ENCODE results near the gene DDX5. TPM values are rescaled to one million over a fixed set of nuclear protein-coding genes. Genes with fewer than 3 reads are reported as not detected.

Gene DDX5
- total and polyA plus RNA-seq, 2 donors (not counting 3 experiments of a cell fraction or from before 2014, with no cell fraction given): 1,027 to 2,040 TPM

GRCh38 chr17:64544742-64545141 lies 38.7 kb upstream of the DDX5 start:
- intact Hi-C loops (cut with micrococcal nuclease): no loop called here
- Histone ChIP-seq H4K20me1 (replicated peaks; ENCODE audit: control insufficient read depth, extremely low read depth, insufficient read depth, low read length) (no peaks in the 10 kb centered on the region), H3K79me2 (ENCODE audit: control insufficient read depth, insufficient read depth, low read length) (peaks cover 12% of the 10 kb centered on the region), H3K27ac (ENCODE audit: insufficient read depth, low read depth, low read length) (no peak overlapping the region), H3K4me1 (ENCODE audit: control insufficient read depth, extremely low read depth, insufficient read depth, low read length) (no peaks in the 10 kb centered on the region), H3K27me3 (ENCODE audit: control insufficient read depth in 2 of 2, insufficient read depth in 2 of 2, low read length in 2 of 2) (no peaks in the 10 kb centered on the region), H3K4me3 (replicated peaks in 1 of 3; ENCODE audit: insufficient read depth in 1 of 3, low read depth in 1 of 3, low read length in 3 of 3) (no peak overlapping the region), H3K9ac (replicated peaks; ENCODE audit: extremely low read depth, insufficient read depth, low read length) (no peak overlapping the region), H2AFZ (ENCODE audit: low read depth, low read length) (no peak overlapping the region), H3K9me1 (replicated peaks; ENCODE audit: control insufficient read depth, extremely low read depth, insufficient read depth, low read length) (no peaks in the 10 kb centered on the region), H3K4me2 (ENCODE audit: insufficient read depth, low read length) (no peak overlapping the region), H3K36me3 (ENCODE audit: control insufficient read depth in 2 of 2, extremely low read depth in 1 of 2, insufficient read depth in 2 of 2, low read length in 2 of 2) (peaks cover 28 to 38% of the 10 kb centered on the region in 2 experiments), H3K9me3 (replicated peaks; ENCODE audit: control insufficient read depth, insufficient read depth, low read length) (no peaks in the 10 kb centered on the region)
- ChIA-PET CTCF (interaction anchor here (0.7 to 0.8 kb wide), 2 partner anchors 9 to 10 kb away, joined by 3 read pairs; no protein-coding TSS in a partner anchor), POLR2A (no interaction called here)
- dilution Hi-C loops (cut with MboI; ENCODE audit: extremely low pct_ligation_motif_present, low sequenced_read_pairs): no loop called here
- BruUV-seq (replicated peaks): no TSS peak
- FAIRE-seq (no peak), DNase-seq (ENCODE audit: low read depth, low spot score) (no peak)
- no peak for TF ChIP-seq POLR2A (IDR thresholded peaks at IDR 0.05; ENCODE audit: low read depth, low read length)
- no peak for TF ChIP-seq FOS (IDR thresholded peaks at IDR 0.05; ENCODE audit: borderline replicate concordance, insufficient read depth, low read length)
- no peak for TF ChIP-seq EZH2 (IDR thresholded peaks at IDR 0.05; ENCODE audit: borderline replicate concordance, low read depth, low read length, severe bottlenecking)
- no peak for TF ChIP-seq MAX (IDR thresholded peaks at IDR 0.05; ENCODE audit: insufficient read depth, insufficient read length)

GRCh38 chr17:64540118-64540776 lies 34.2 kb upstream of the DDX5 start:
- Histone ChIP-seq H4K20me1 (replicated peaks; ENCODE audit: control insufficient read depth, extremely low read depth, insufficient read depth, low read length) (no peaks in the 10 kb centered on the region), H2AFZ (ENCODE audit: low read depth, low read length) (no peak overlapping the region), H3K4me3 (replicated peaks in 1 of 3; ENCODE audit: insufficient read depth in 1 of 3, low read depth in 1 of 3, low read length in 3 of 3) (no peak overlapping the region), H3K36me3 (ENCODE audit: control insufficient read depth in 2 of 2, extremely low read depth in 1 of 2, insufficient read depth in 2 of 2, low read length in 2 of 2) (peaks cover 20 to 36% of the 10 kb centered on the region in 2 experiments), H3K27me3 (ENCODE audit: control insufficient read depth in 2 of 2, insufficient read depth in 2 of 2, low read length in 2 of 2) (no peaks in the 10 kb centered on the region), H3K9me1 (replicated peaks; ENCODE audit: control insufficient read depth, extremely low read depth, insufficient read depth, low read length) (no peaks in the 10 kb centered on the region), H3K4me2 (ENCODE audit: insufficient read depth, low read length) (no peak overlapping the region), H3K27ac (ENCODE audit: insufficient read depth, low read depth, low read length) (no peak overlapping the region), H3K9ac (replicated peaks; ENCODE audit: extremely low read depth, insufficient read depth, low read length) (no peak overlapping the region), H3K9me3 (replicated peaks; ENCODE audit: control insufficient read depth, insufficient read depth, low read length) (no peaks in the 10 kb centered on the region), H3K79me2 (ENCODE audit: control insufficient read depth, insufficient read depth, low read length) (peaks cover 4% of the 10 kb centered on the region), H3K4me1 (ENCODE audit: control insufficient read depth, extremely low read depth, insufficient read depth, low read length) (no peaks in the 10 kb centered on the region)
- FAIRE-seq (no peak), DNase-seq (ENCODE audit: low read depth, low spot score) (no peak)
- dilution Hi-C loops (cut with MboI; ENCODE audit: extremely low pct_ligation_motif_present, low sequenced_read_pairs): no loop called here
- intact Hi-C loops (cut with micrococcal nuclease): no loop called here
- no TSS peak for BruUV-seq (replicated peaks)
- ChIA-PET CTCF (interaction anchor here (0.8 kb wide), 1 partner anchor 109 kb away, joined by 4 read pairs; no protein-coding TSS in a partner anchor), POLR2A (no interaction called here)
- no peak for TF ChIP-seq GATA2 (IDR thresholded peaks at IDR 0.05; ENCODE audit: insufficient read depth, insufficient read length, low read depth, low read length)
- no peak for TF ChIP-seq CTCF (IDR thresholded peaks at IDR 0.05; ENCODE audit: extremely low read depth in 1 of 2, insufficient read depth in 1 of 2, low read depth in 1 of 2, low read length in 2 of 2)
- peak; percentile 74 for TF ChIP-seq POLR2A (IDR thresholded peaks at IDR 0.05; ENCODE audit: low read depth, low read length)

Measured in endothelial cell of umbilical vein (primary cell).